Gastrocnemius medialis (tissue), 4 donors: Measurements from ENCODE around the gene UTF1. TPM values are rescaled to one million over a fixed set of nuclear protein-coding genes. Genes with fewer than 3 reads are reported as not detected.
"Not testable (repeated sequence)": the region's sequence is repeated elsewhere in the genome, so short reads cannot be mapped to it uniquely, and the experiment has no call there.

Experiments used
- ATAC-seq, 2 donors: fragments of 150-250 bp; one replicate each; pipeline ENCODE4 v1.9.1; 2016
- DNase-seq, 2 donors: peaks; one replicate each; pipeline ENCODE4 v3.0.0-alpha.2; 2019
- H3K27ac ChIP-seq, 4 donors: fragments of 200-600 bp; sonication (generic); 1 replicate in 1 of 4; 2 replicates in 3 of 4; pipeline ENCODE4 v1.5.1; 2016 to 2018; ENCODE audit warnings: mild to moderate bottlenecking in 2 of 4, moderate library complexity in 1 of 4
- H3K27me3 ChIP-seq, 3 donors: fragments of 200-600 bp; sonication (generic) in 2 of 3; 1 replicate in 1 of 3; 2 replicates in 2 of 3; pipeline versions ENCODE4 v1.5.1 to v1.6.0; 2016 to 2019; ENCODE audit warnings: mild to moderate bottlenecking in 1 of 3, moderate library complexity in 1 of 3
- H3K36me3 ChIP-seq, 2 donors: fragments of 200-600 bp; sonication (generic) in 1 of 2; one replicate each; pipeline ENCODE4 v1.5.1; 2017 to 2018
- H3K4me1 ChIP-seq, 2 donors: fragments of 200-600 bp; sonication (generic) in 1 of 2; one replicate each; pipeline ENCODE4 v1.5.1; 2016 to 2017; ENCODE audit warnings: mild to moderate bottlenecking in 2 of 2
- H3K4me3 ChIP-seq, 4 donors: fragments of 200-600 bp; sonication (generic) in 3 of 4; 1 replicate in 1 of 4; 2 replicates in 3 of 4; pipeline ENCODE4 v1.5.1; 2016 to 2019; ENCODE audit warnings: mild to moderate bottlenecking in 2 of 4
- H3K9me3 ChIP-seq, 3 donors: fragments of 200-600 bp; sonication (generic) in 2 of 3; 1 replicate in 1 of 3; 2 replicates in 2 of 3; pipeline ENCODE4 v1.5.1; 2016 to 2019
- POLR2A ChIP-seq, 2 donors: fragments of 450-650 bp; IDR thresholded peaks; one replicate each; pipeline ENCODE4 v1.6.1; 2017; ENCODE audit warnings: antibody characterized with exemption in 2 of 2, mild to moderate bottlenecking in 2 of 2, moderate library complexity in 2 of 2
- in situ Hi-C, 4 donors: fragments of 200-750 bp; cut with MboI; loops; one replicate each; pipeline versions ENCODE4 v1.15.0 to v1.8.0; 2017; ENCODE audit warnings: low sequenced_read_pairs in 4 of 4
- intact Hi-C: fragments of 100-400 bp; cut with DNase I; formaldehyde crosslinking; loops from one replicate; pipeline ENCODE4 v1.15.1; 2023; ENCODE audit warnings: low total_unique reads
- total RNA-seq, 4 donors: library from RNA; depleted of rRNA; stranded (reverse); fragments of >200 nt; gene quantifications; one replicate each; pipeline versions ENCODE4 v1.1.0 to v1.2.3, GENCODE V29; 2016
- TF ChIP-seq, protein P1 (sequence below), 5 experiments: fragments of 450-650 bp in 3 of 5; fragments of 200-600 bp in 2 of 5; sonication (generic) in 2 of 5; IDR thresholded peaks in 4 of 5; conservative IDR thresholded peaks in 1 of 5; 1 replicate in 4 of 5; 2 replicates in 1 of 5; pipeline ENCODE4 v1.5.1; 2016 to 2019; ENCODE audit warnings: antibody characterized with exemption in 5 of 5, mild to moderate bottlenecking in 3 of 5, moderate library complexity in 3 of 5

UTF1 gene
- total RNA-seq, 4 donors from 2014 or later, result not detected

DNA sequence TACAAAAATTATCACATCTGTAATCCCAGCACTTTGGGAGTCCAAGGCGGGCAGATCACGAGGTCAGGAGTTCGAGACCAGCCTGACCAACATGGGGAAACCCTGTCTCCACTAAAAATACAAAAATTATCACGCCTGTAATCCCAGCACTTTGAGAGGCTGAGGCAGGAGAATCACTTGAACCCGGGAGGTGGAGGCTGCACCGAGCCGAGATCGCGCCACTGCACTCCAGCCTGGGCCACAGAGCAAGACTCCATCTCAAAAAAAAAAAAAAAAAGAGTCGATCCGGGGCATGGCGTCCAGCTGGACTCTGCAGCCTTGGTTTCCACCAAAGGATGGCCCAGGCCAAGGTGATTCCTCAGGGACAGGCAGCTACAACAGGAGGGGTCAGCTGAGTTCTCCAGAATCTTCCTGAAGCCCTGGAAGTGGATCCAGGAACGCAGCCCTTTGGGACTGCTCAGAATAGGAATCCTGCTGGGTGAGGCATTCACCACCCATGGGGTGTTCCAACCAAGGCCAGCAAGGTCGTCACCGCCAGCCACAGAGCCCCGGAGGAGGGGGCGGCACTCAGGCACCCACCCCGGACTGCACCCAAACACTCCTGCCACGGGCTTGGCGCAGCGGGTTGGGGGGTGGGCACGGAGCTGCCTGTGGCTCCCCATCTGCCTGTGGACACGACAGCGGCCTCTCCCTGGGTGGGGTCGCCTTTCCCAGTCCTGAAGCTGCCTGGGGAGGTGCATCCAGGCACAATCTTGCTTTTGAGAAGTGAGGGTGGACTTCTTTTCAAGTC lies 12.0 kb upstream of the UTF1 start:
- intact Hi-C loops (no loop called here), in situ Hi-C loops (no loop called here)
- no peak for DNase-seq
- Histone ChIP-seq H3K9me3 (no peaks in the 10 kb centered on the region), H3K36me3 (no peaks in the 10 kb centered on the region), H3K4me3 (no peak overlapping the region), H3K4me1 (no peaks in the 10 kb centered on the region), H3K27me3 (peaks cover 0 to 35% (median 16%) of the 10 kb centered on the region in 3 donors), H3K27ac (no peak overlapping the region)
- TF ChIP-seq, protein P1, sequence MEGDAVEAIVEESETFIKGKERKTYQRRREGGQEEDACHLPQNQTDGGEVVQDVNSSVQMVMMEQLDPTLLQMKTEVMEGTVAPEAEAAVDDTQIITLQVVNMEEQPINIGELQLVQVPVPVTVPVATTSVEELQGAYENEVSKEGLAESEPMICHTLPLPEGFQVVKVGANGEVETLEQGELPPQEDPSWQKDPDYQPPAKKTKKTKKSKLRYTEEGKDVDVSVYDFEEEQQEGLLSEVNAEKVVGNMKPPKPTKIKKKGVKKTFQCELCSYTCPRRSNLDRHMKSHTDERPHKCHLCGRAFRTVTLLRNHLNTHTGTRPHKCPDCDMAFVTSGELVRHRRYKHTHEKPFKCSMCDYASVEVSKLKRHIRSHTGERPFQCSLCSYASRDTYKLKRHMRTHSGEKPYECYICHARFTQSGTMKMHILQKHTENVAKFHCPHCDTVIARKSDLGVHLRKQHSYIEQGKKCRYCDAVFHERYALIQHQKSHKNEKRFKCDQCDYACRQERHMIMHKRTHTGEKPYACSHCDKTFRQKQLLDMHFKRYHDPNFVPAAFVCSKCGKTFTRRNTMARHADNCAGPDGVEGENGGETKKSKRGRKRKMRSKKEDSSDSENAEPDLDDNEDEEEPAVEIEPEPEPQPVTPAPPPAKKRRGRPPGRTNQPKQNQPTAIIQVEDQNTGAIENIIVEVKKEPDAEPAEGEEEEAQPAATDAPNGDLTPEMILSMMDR (IDR thresholded peaks at IDR 0.05 in 4 of 5, conservative IDR thresholded peaks at IDR 0.05 in 1 of 5), result no peak
- TF ChIP-seq POLR2A (IDR thresholded peaks at IDR 0.05), result no peak
- ATAC-seq, result no peak

DNA sequence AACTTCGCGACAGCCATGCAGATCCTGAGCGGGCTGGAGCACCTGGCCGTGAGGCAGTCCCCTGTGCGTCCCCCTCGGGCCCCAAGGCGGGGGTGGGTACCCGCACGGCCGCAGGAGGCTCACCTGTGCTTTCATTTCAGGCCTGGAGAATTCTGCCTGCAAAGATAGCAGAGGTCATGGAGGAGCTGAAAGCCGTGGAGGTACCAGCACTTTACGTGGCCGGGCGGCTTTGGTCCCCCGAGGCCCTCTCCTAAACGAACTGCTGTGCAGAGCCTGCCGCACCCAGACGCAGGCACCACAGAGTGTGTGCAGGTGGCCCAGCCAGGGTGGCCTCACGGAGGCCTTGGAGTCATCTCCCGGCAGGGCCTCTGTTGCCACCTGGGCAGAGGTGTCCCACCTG lies 11.1 kb upstream of the UTF1 start:
- no peak for TF ChIP-seq POLR2A (IDR thresholded peaks at IDR 0.05)
- TF ChIP-seq, protein P1 (IDR thresholded peaks at IDR 0.05 in 4 of 5, conservative IDR thresholded peaks at IDR 0.05 in 1 of 5), result no peak
- H3K9me3 ChIP-seq, result no peaks in the 10 kb centered on the region
- peaks cover 0 to 35% (median 15%) of the 10 kb centered on the region in 3 donors for H3K27me3 ChIP-seq
- intact Hi-C loops, result no loop called here
- no peaks in the 10 kb centered on the region for H3K4me1 ChIP-seq
- ATAC-seq, result no peak
- in situ Hi-C loops, result no loop called here
- H3K36me3 ChIP-seq, result no peaks in the 10 kb centered on the region
- H3K4me3 ChIP-seq, result no peak overlapping the region
- H3K27ac ChIP-seq, result no peak overlapping the region
- DNase-seq, result no peak

DNA sequence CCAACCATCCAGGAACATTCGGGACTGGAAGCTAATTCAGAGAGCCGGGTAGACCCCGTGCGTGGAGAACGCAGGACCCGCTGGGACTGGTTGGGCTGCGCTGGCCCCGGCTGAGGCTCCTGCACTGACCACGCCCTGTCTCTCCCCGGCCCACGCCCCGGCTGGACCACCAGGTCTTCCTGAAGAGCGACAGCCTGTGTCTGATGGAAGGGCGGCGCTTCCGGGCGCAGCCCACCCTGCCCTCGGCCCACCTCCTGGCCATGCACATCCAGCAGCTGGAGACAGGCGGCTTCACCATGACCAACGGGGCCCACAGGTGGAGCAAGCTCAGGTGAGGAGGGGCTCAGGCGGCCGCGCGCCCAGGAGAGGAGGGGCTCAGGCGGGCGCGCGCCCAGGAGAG lies 10.2 kb upstream of the UTF1 start:
- Histone ChIP-seq H3K27me3 (peaks cover 8 to 38% (median 17%) of the 10 kb centered on the region in 3 donors), H3K36me3 (no peaks in the 10 kb centered on the region), H3K4me1 (no peaks in the 10 kb centered on the region), H3K9me3 (no peaks in the 10 kb centered on the region), H3K4me3 (no peak overlapping the region), H3K27ac (no peak overlapping the region)
- ATAC-seq (no peak), DNase-seq (no peak)
- in situ Hi-C loops (no loop called here), intact Hi-C loops (no loop called here)
- TF ChIP-seq POLR2A (IDR thresholded peaks at IDR 0.05), result no peak
- TF ChIP-seq, protein P1 (IDR thresholded peaks at IDR 0.05 in 4 of 5, conservative IDR thresholded peaks at IDR 0.05 in 1 of 5), result no peak

DNA sequence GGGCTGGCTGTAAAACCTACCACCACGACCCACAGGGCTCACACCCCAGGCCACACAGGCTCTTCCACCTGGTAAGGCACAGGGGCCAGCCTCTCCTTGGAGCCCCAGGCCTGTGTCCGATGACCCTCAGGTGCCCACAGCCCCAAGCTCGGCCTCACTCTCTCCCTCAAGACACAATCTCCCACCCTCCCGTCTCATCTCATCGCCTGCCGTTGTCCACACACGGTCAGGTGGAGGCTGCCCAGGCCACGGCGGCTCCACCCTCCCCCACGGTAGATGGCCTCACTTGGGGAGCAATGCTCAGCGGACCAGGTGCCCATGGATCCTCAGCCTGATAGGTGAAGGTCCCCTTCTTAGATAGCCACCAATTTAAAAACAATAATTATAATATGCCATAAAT lies 8.7 kb upstream of the UTF1 start:
- intact Hi-C loops (no loop called here), in situ Hi-C loops (no loop called here)
- ATAC-seq (no peak), DNase-seq (no peak)
- H3K4me3 ChIP-seq, result no peak overlapping the region
- H3K9me3 ChIP-seq, result no peaks in the 10 kb centered on the region
- no peaks in the 10 kb centered on the region for H3K36me3 ChIP-seq
- no peak for TF ChIP-seq POLR2A (IDR thresholded peaks at IDR 0.05)
- TF ChIP-seq, protein P1 (IDR thresholded peaks at IDR 0.05 in 4 of 5, conservative IDR thresholded peaks at IDR 0.05 in 1 of 5), result no peak
- peaks cover 17 to 48% (median 26%) of the 10 kb centered on the region in 3 donors for H3K27me3 ChIP-seq
- no peaks in the 10 kb centered on the region for H3K4me1 ChIP-seq
- H3K27ac ChIP-seq, result no peak overlapping the region

DNA sequence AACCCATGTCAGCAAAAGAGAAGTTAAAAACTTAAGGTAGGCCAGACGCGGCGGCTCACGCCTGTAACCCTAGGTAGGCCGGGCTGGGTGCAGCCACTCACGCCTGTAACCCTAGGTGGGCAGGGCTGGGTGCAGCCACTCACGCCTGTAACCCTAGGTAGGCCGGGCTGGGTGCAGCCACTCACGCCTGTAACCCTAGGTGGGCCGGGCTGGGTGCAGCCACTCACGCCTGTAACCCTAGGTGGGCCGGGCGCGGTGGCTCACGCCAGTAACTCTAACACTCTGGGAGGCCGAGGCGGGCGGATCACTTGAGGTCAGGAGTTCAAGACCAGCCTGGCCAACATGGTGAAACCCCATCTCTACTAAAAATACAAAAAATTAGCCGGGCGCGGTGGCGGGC lies 8.3 kb upstream of the UTF1 start:
- intact Hi-C loops, H3K27ac ChIP-seq, H3K4me3 ChIP-seq, DNase-seq, ATAC-seq, H3K9me3 ChIP-seq, H3K36me3 ChIP-seq, H3K4me1 ChIP-seq, in situ Hi-C loops: not testable (repeated sequence)
- H3K27me3 ChIP-seq, result peaks cover 18 to 52% (median 28%) of the 10 kb centered on the region in 3 donors
